Measurements from ENCODE around the gene TMEM25. TPM values are rescaled to one million over a fixed set of nuclear protein-coding genes. Genes with fewer than 3 reads are reported as not detected.
"Not testable (repeated sequence)": the region's sequence is repeated elsewhere in the genome, so short reads cannot be mapped to it uniquely, and the experiment has no call there.

The TMEM25 gene
- total RNA-seq, 1 experiment from 2014 or later = 4.6 TPM

DNA sequence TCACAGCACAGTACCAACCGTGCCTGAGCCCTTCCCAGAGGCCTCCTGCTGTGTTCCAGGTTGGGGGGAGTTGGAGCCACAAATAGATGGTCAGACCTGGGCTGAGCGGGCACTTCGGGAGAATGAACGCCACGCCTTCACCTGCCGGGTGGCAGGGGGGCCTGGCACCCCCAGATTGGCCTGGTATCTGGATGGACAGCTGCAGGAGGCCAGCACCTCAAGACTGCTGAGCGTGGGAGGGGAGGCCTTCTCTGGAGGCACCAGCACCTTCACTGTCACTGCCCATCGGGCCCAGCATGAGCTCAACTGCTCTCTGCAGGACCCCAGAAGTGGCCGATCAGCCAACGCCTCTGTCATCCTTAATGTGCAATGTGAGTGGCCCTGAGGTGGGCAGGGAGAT, 1.1 kb downstream of the TMEM25 start:
- no peak for DNase-seq (ENCODE audit: low read depth)

DNA sequence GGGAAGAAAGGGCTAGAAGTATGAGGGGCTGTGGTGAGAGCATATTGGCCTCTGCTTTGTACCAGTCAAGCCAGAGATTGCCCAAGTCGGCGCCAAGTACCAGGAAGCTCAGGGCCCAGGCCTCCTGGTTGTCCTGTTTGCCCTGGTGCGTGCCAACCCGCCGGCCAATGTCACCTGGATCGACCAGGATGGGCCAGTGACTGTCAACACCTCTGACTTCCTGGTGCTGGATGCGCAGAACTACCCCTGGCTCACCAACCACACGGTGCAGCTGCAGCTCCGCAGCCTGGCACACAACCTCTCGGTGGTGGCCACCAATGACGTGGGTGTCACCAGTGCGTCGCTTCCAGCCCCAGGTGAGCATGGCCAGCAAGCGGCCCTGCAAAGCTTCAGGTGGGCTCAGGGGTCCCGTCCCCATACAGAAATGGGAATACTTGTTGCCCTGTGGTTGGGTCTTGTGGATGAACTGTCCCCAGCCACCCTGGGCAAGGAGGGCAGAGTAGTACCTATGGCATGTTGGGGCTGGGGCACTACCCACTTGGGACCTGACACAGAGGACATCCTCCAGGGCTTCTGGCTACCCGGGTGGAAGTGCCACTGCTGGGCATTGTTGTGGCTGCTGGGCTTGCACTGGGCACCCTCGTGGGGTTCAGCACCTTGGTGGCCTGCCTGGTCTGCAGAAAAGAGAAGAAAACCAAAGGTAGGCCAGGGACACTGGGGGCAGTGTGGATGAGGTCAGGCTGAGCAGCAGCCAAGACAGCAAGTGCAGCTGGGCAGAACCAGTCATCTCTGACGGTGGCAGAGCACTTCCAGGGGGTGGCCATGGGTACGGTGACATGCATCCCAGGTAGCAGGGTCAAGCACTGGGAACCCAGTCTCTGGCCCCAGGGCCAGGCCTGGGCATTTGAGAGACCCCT, 2.1 kb downstream of the TMEM25 start:
- DNase-seq (ENCODE audit: low read depth) = no peak

- DNase-seq (ENCODE audit: low read depth) = no peak
Measured at GRCh38 chr11:118533769-118534729, 3.1 kb downstream of the TMEM25 start.

GRCh38 chr11:118535261-118535660, 4.3 kb downstream of the TMEM25 start:
- DNase-seq (ENCODE audit: low read depth) = no peak

DNA sequence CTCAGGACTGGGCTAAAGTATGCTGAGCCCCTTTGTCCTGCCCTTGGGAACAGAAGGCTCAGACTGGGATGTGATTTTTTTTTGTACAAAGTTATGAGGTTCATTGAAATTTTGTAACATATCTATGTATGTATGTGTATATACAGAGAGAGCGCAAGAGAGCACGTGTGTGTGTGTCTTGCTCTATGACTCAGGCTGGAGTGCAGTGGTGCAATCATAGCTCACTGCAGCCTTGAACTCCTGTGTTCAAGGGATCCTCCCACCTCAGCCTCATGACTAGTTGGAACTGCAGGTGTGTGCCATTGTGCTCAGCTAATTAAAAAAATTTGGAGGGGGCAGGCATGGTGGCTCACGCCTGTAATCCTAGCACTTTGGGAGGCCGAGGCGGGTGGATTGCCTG, 5.7 kb downstream of the TMEM25 start:
- no peak for DNase-seq (ENCODE audit: low read depth)

- DNase-seq (ENCODE audit: low read depth) = no peak
Measured at GRCh38 chr11:118537409-118537980, 6.5 kb downstream of the TMEM25 start.

DNA sequence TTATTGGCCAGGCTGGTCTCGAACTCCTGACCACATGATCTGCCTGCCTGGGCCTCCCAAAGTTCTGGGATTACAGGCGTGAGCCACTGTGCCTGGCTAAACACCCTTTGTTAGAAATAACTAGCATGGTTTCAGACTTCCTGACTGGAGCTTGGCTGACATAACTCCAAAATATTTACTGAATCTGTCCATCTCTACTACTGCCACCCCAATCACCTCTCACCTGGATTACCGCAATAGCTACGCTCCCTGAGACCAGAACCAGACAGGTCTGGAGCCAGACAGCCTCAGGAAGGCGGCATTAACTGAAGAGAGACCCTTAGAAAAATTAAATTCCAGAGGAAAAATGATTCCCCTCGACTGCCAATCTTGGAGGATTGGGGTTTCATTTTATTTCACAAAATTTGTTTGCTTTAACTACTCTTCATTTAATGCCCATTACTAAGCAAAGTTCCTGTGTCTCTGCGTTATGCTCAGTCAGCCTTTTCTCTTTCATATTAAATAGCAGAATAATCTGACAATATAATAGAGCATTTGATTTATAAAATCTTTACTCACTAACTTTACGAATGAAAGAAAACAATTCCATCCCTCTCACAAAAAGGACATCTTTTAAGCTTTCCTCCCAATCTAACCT, 13.1 kb downstream of the TMEM25 start:
- no peak for DNase-seq (ENCODE audit: low read depth)

- no peak for DNase-seq (ENCODE audit: low read depth)
Measured at GRCh38 chr11:118544647-118545010, 13.6 kb downstream of the TMEM25 start.

DNA sequence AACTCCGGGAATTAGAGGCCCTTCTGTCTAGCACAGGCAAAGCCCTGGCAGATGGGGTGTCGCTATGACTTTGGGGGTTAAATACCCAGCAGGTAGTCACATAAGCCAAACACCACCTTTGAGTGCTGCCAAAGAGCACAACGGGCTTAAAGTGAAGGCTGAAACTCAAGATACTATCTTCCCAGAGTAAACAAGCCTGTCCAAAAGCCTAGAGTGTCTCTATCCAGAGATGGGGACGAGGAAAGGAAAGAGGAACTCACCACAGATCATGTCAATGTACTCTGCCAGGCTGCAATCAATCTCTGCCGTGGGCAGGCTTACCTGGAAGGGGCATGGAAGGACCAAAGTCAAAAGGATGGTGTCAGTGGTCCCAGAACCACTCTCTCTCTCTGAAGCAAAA, 14.5 kb downstream of the TMEM25 start:
- no peak for DNase-seq (ENCODE audit: low read depth)

GRCh38 chr11:118547132-118547531, 16.1 kb downstream of the TMEM25 start:
- DNase-seq (ENCODE audit: low read depth) = no peak

- DNase-seq (ENCODE audit: low read depth) = no peak
Measured at GRCh38 chr11:118552341-118552740, 21.3 kb downstream of the TMEM25 start.

DNA sequence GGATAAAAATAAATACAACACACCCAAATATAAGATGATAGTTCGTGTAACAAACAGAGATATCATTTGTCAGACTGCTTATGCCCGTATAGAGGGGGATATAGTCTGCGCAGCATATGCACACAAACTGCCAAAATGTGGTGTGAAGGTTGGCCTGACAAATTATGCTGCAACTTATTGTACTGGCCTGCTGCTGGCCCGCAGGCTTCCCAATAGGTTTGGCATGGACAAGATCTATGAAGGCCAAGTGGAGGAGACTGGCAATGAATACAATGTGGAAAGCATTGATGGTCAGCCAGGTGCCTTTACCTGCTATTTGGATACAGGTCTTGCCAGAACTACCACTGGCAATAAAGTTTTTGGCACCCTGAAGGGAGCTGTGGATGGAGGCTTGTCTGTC, 29.8 kb downstream of the TMEM25 start:
- DNase-seq (ENCODE audit: low read depth) = no peak

GRCh38 chr11:118565051-118565450, 34.1 kb downstream of the TMEM25 start:
- no peak for DNase-seq (ENCODE audit: low read depth)

GRCh38 chr11:118569670-118570069, 38.7 kb downstream of the TMEM25 start:
- no peak for DNase-seq (ENCODE audit: low read depth)

GRCh38 chr11:118570787-118571186, 39.8 kb downstream of the TMEM25 start:
- no peak for DNase-seq (ENCODE audit: low read depth)

DNA sequence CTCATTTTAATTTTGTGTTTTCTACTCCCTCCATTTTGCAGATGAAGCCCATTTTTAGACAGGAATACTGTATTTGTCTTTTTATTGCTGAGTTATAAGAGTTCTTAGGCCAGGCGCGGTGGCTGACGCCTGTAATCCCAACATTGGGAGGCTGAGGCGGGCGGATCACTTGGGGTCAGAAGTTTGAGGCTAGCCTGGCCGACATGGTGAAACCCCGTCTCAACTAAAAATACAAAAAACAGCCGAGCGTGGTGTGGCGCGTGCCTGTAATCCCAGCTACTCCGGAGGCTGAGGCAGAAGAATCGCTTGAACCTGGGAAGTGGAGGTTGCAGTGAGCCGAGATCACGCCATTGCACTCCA, 40.7 kb downstream of the TMEM25 start:
- peak; percentile 15 for DNase-seq (ENCODE audit: low read depth)

DNA sequence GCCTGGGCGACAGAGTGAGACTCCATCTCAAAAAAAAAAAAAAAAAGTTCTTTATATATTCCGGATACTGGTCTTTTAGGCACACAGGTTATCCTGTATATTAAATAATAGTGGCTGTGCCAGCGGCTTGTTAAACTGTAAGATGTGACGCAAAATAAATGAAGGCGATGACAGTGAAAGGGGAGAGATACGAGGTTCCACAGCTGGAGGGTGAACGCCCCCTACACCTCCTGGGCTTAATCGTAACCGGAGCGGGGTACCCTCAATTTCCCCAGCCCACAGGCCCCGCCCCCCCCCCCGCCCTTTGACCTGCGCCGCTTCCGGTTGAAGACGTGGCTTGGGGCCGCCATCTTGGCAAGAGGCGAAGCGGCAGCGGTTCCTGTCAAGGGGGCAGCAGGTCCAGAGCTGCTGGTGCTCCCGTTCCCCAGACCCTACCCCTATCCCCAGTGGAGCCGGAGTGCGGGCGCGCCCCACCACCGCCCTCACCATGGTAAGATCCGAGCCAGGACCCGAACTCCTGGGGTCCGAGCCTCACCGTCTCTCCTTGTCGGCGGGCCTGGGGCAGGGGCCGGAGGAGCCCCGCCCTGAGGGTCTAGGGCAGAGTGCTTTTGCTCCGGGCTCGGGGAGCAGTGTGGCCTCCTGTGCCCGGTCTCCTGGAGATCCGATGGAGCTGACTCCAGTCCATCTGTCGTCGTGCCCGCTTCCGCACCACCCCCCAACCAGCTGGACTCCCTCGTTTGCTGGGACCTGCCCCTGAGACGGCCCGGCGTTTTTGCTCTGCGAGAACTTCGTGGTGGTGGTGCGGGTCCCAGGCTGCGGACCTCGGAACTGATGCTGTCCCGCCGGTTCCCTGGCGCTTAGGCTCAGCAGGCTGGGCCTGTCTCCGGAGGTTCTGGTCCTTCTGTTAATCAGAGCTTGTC, 41.3 kb downstream of the TMEM25 start, which contains the start of gene ARCN1:
Gene ARCN1 (plus strand): TSS at position 349 of the 920 bp plus-strand sequence. CDS start 139 bp downstream, at position 488.
- peak; percentile 70 for DNase-seq (ENCODE audit: low read depth)

DNA sequence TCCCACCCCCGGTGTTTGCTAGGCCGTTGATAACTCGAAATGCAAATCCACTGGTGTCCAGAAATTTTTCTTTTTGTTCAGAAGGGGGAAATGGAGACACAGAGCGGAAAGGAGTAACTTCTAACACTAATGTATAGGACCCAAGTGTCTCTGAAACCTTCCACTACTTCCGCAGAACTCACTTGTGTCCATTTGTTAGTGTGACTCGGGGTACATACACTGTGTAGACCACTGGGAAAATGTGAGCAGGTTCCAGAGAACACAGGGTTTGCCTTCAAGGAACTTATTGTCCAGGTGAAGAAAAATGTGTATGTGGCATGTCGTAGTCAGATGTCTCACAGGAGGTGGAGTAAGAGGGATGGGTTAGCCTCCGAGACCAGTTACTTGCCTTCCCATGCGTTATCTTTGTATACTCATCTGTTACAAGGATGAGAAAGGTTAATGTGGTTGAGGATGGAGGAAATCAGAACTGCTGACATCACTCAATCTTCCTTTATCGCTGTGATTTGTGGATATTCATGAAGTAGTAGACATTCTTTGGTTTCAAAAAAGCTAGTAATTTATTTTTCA, 42.1 kb downstream of the TMEM25 start:
- DNase-seq (ENCODE audit: low read depth) = peak; percentile 43

- DNase-seq (ENCODE audit: low read depth) = no peak
Measured at GRCh38 chr11:118574636-118575035, 43.6 kb downstream of the TMEM25 start.

DNA sequence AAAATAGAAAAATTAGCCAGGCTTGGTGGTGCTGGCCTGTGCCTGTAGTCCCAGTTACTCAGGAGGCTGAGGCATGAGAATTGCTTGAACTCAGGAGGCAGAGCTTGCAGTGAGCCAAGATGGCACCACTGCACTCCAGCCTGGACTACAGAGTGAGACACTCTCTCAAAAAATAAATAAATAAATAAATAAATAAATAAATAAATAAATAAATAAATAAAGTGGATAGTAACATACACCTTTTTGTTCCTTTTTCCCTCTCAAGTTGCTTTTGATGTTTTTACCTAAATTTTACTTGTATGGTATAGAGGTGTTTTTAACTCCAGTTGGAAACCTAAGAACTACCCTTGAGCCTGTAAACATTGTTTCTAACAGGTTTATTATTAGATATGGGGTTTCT, 47.0 kb downstream of the TMEM25 start:
- not testable (repeated sequence) for DNase-seq (ENCODE audit: low read depth)

Data from LHCN-M2 (cell line).